ENCODE data around the gene SLC33A1. TPM values are rescaled to one million over a fixed set of nuclear protein-coding genes. Genes with fewer than 3 reads are reported as not detected.
"Not testable (repeated sequence)": the region's sequence is repeated elsewhere in the genome, so short reads cannot be mapped to it uniquely, and the experiment has no call there.

The SLC33A1 gene
- total RNA-seq, 1 experiment from 2014 or later, result 65.6 TPM

- Mint-ChIP-seq H3K4me1 (ENCODE audit: insufficient read depth, unreplicated experiment) (peaks cover 29% of the 10 kb centered on the region), H3K27ac (ENCODE audit: low read depth, unreplicated experiment) (no peak overlapping the region), H3K27me3 (ENCODE audit: insufficient read depth, unreplicated experiment) (no peaks in the 10 kb centered on the region), H3K4me3 (ENCODE audit: unreplicated experiment) (no peak overlapping the region), H3K9me3 (ENCODE audit: unreplicated experiment) (no peaks in the 10 kb centered on the region), H3K36me3 (ENCODE audit: insufficient read depth, unreplicated experiment) (peaks cover 36% of the 10 kb centered on the region)
- POLR2A ChIA-PET, result interaction anchor here (0.7 to 1.4 kb wide), 4 partner anchors 19 to 37 kb away, joined by 3 to 7 read pairs (median 4); partner anchors contain the start of genes GMPS and SLC33A1
- BruUV-seq (replicated peaks), result no TSS peak
- no peak for TF ChIP-seq CTCF (IDR thresholded peaks at IDR 0.05; ENCODE audit: unreplicated experiment)
- CTCF ChIA-PET, result interaction anchor here (1.0 kb wide), 1 partner anchor 18 kb away, joined by 3 read pairs; no protein-coding TSS in a partner anchor
- peak; percentile 30 for DNase-seq (ENCODE audit: unreplicated experiment)
- intact Hi-C loops (cut with micrococcal nuclease), result no loop called here
Measured at GRCh38 chr3:155890671-155891190, 36.5 kb upstream of the SLC33A1 start.

GRCh38 chr3:155889952-155890351 is 35.7 kb upstream of the SLC33A1 start:
- Mint-ChIP-seq H3K4me3 (ENCODE audit: unreplicated experiment) (no peak overlapping the region), H3K36me3 (ENCODE audit: insufficient read depth, unreplicated experiment) (peaks cover 29% of the 10 kb centered on the region), H3K27ac (ENCODE audit: low read depth, unreplicated experiment) (no peak overlapping the region), H3K27me3 (ENCODE audit: insufficient read depth, unreplicated experiment) (no peaks in the 10 kb centered on the region), H3K9me3 (ENCODE audit: unreplicated experiment) (no peaks in the 10 kb centered on the region), H3K4me1 (ENCODE audit: insufficient read depth, unreplicated experiment) (peaks cover 30% of the 10 kb centered on the region)
- POLR2A ChIA-PET, result interaction anchor here (0.6 to 1.5 kb wide), 4 partner anchors 18 to 37 kb away, joined by 3 to 7 read pairs (median 4); partner anchors contain the start of gene GMPS
- BruUV-seq (replicated peaks), result no TSS peak
- intact Hi-C loops (cut with micrococcal nuclease), result no loop called here
- DNase-seq (ENCODE audit: unreplicated experiment), result no peak
- CTCF ChIA-PET, result interaction anchor here (1.0 kb wide), 1 partner anchor 18 kb away, joined by 3 read pairs; no protein-coding TSS in a partner anchor
- no peak for TF ChIP-seq CTCF (IDR thresholded peaks at IDR 0.05; ENCODE audit: unreplicated experiment)

- no peak for DNase-seq (ENCODE audit: unreplicated experiment)
- peaks cover 21% of the 10 kb centered on the region for H3K36me3 Mint-ChIP-seq (ENCODE audit: insufficient read depth, unreplicated experiment)
- no peak overlapping the region for H3K27ac Mint-ChIP-seq (ENCODE audit: low read depth, unreplicated experiment)
- H3K9me3 Mint-ChIP-seq (ENCODE audit: unreplicated experiment), result no peaks in the 10 kb centered on the region
- H3K4me3 Mint-ChIP-seq (ENCODE audit: unreplicated experiment), result no peak overlapping the region
- POLR2A ChIA-PET, result interaction anchor here (0.6 to 1.5 kb wide), 4 partner anchors 8 to 36 kb away, joined by 3 to 7 read pairs (median 4); partner anchors contain the start of gene GMPS
- no TSS peak for BruUV-seq (replicated peaks)
- no peak for TF ChIP-seq CTCF (IDR thresholded peaks at IDR 0.05; ENCODE audit: unreplicated experiment)
- CTCF ChIA-PET, result no interaction called here
- H3K27me3 Mint-ChIP-seq (ENCODE audit: insufficient read depth, unreplicated experiment), result no peaks in the 10 kb centered on the region
- intact Hi-C loops (cut with micrococcal nuclease), result no loop called here
- peaks cover 35% of the 10 kb centered on the region for H3K4me1 Mint-ChIP-seq (ENCODE audit: insufficient read depth, unreplicated experiment)
Measured at GRCh38 chr3:155889212-155889611, 35.0 kb upstream of the SLC33A1 start.

- BruUV-seq (replicated peaks), result no TSS peak
- no peak for DNase-seq (ENCODE audit: unreplicated experiment)
- Mint-ChIP-seq H3K9me3 (ENCODE audit: unreplicated experiment) (no peaks in the 10 kb centered on the region), H3K27me3 (ENCODE audit: insufficient read depth, unreplicated experiment) (no peaks in the 10 kb centered on the region), H3K4me1 (ENCODE audit: insufficient read depth, unreplicated experiment) (peaks cover 35% of the 10 kb centered on the region), H3K36me3 (ENCODE audit: insufficient read depth, unreplicated experiment) (peaks cover 5% of the 10 kb centered on the region), H3K27ac (ENCODE audit: low read depth, unreplicated experiment) (peak overlapping the region; percentile 7), H3K4me3 (ENCODE audit: unreplicated experiment) (no peak overlapping the region)
- POLR2A ChIA-PET, result interaction anchor here (1.1 to 1.6 kb wide), 2 partner anchors 14 to 15 kb away, joined by 3 to 5 read pairs; no protein-coding TSS in a partner anchor
- CTCF ChIA-PET, result no interaction called here
- TF ChIP-seq CTCF (IDR thresholded peaks at IDR 0.05; ENCODE audit: unreplicated experiment), result no peak
- intact Hi-C loops (cut with micrococcal nuclease), result no loop called here
Measured at GRCh38 chr3:155886915-155887314, 32.7 kb upstream of the SLC33A1 start.

- H3K4me3 Mint-ChIP-seq (ENCODE audit: unreplicated experiment); H3K27me3 Mint-ChIP-seq (ENCODE audit: insufficient read depth, unreplicated experiment); DNase-seq (ENCODE audit: unreplicated experiment); H3K27ac Mint-ChIP-seq (ENCODE audit: low read depth, unreplicated experiment); BruUV-seq (replicated peaks); H3K36me3 Mint-ChIP-seq (ENCODE audit: insufficient read depth, unreplicated experiment); H3K9me3 Mint-ChIP-seq (ENCODE audit: unreplicated experiment); intact Hi-C loops (cut with micrococcal nuclease): not testable (repeated sequence)
- ChIA-PET CTCF (interaction anchor here (0.6 kb wide), 2 partner anchors 10 to 28 kb away, joined by 3 to 4 read pairs; no protein-coding TSS in a partner anchor), POLR2A (interaction anchor here (1.1 to 1.6 kb wide), 2 partner anchors 13 to 14 kb away, joined by 3 to 5 read pairs; no protein-coding TSS in a partner anchor)
- H3K4me1 Mint-ChIP-seq (ENCODE audit: insufficient read depth, unreplicated experiment), result peaks cover 35% of the 10 kb centered on the region
Measured at GRCh38 chr3:155886348-155886747, 32.1 kb upstream of the SLC33A1 start.

Measured in MCF 10A (cell line).